ENCODE measurements around the gene ACADS. TPM values are rescaled to one million over a fixed set of nuclear protein-coding genes. Genes with fewer than 3 reads are reported as not detected.
A peak's percentile ranks its signal among the peaks of the same experiment; 100 is the strongest.

The ACADS gene
- total RNA-seq, 6 donors from 2014 or later: 24.1 to 43.1 (median 32.9) TPM

DNA sequence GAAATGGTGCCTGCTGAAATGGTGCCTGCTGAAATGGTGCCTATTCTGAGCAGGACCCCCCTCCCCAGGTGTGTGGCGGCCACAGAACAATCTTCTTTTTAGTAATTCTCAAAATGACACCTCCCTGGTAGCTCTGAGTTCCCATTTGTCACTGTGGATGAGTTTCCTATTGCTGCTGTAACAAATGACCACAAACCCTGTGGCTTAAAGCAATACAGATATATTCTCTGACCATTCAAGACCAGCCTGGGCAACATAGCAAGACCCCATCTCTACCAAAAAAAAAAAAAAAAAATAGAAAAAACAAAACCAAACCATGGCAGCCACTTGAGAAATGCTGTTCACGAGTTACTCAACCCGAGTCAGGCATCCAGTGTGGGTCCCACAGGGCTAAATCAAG is 7.9 kb downstream of the ACADS start:
- Histone ChIP-seq H3K36me3 (peaks cover 0 to 40% (median 23%) of the 10 kb centered on the region in 4 donors), H3K4me1 (no peaks in the 10 kb centered on the region), H3K27ac (no peak overlapping the region), H3K4me3 (no peak overlapping the region), H3K9me3 (no peaks in the 10 kb centered on the region), H3K27me3 (no peaks in the 10 kb centered on the region)
- DNase-seq (no peak), ATAC-seq (ENCODE audit: low FRiP score in 2 of 2) (no peak)
- WGBS, 2 donors: 89 to 91% methylated on average over 3 of the region's 3 CpGs
- TF ChIP-seq POLR2AphosphoS5 (IDR thresholded peaks at IDR 0.05) (no peak), EP300 (IDR thresholded peaks at IDR 0.05) (no peak), POLR2A (IDR thresholded peaks at IDR 0.05) (no peak)
- TF ChIP-seq, protein P1, sequence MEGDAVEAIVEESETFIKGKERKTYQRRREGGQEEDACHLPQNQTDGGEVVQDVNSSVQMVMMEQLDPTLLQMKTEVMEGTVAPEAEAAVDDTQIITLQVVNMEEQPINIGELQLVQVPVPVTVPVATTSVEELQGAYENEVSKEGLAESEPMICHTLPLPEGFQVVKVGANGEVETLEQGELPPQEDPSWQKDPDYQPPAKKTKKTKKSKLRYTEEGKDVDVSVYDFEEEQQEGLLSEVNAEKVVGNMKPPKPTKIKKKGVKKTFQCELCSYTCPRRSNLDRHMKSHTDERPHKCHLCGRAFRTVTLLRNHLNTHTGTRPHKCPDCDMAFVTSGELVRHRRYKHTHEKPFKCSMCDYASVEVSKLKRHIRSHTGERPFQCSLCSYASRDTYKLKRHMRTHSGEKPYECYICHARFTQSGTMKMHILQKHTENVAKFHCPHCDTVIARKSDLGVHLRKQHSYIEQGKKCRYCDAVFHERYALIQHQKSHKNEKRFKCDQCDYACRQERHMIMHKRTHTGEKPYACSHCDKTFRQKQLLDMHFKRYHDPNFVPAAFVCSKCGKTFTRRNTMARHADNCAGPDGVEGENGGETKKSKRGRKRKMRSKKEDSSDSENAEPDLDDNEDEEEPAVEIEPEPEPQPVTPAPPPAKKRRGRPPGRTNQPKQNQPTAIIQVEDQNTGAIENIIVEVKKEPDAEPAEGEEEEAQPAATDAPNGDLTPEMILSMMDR (IDR thresholded peaks at IDR 0.05): no peak

DNA sequence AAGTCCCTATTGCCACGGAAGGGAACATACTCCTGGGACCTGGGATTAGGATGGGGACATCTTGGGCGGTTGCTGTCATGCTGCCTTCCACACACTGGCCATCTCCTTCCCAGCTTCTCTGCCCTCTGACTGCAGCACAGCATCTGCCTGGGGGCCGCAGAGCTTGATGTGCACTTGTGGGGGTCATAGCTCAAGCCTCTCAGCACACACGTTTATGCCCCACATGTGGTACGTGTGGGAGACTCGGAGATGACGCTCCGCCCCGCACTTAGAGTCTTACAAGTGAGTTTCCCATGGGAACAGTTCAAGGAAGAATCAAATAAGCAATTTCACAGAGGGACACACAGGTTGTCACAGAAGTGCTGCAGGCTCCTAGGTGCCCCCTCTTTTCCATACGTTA is 8.6 kb downstream of the ACADS start:
- H3K4me3 ChIP-seq: no peak overlapping the region
- TF ChIP-seq, protein P1 (IDR thresholded peaks at IDR 0.05): no peak
- TF ChIP-seq EP300 (IDR thresholded peaks at IDR 0.05) (no peak), POLR2A (IDR thresholded peaks at IDR 0.05) (no peak), POLR2AphosphoS5 (IDR thresholded peaks at IDR 0.05) (no peak)
- ATAC-seq (ENCODE audit: low FRiP score in 2 of 2): no peak
- no peak overlapping the region for H3K27ac ChIP-seq
- no peaks in the 10 kb centered on the region for H3K4me1 ChIP-seq
- no peaks in the 10 kb centered on the region for H3K9me3 ChIP-seq
- no peaks in the 10 kb centered on the region for H3K27me3 ChIP-seq
- peaks cover 0 to 44% (median 26%) of the 10 kb centered on the region in 4 donors for H3K36me3 ChIP-seq
- 96% methylated on average over 10 of the region's 10 CpGs for WGBS, 2 donors
- no peak for DNase-seq

DNA sequence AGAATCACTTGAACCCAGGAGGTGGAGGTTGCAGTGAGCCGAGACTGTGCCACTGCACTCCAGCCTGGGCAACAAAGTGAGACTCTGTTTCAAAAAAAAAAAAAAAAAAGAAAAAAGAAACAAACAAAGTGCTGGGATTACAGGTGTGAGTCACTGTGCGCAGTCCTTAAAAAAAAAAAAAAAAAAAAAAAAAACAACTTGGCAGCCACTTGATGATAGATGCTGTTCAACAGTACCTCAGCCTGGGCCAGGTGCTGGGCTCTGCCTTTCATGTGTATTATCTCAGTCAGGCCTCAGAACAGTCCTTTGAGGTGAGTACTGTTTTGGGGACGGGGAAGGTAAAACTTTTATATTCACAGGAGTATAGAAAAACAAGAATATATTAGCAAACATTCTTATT is 9.6 kb downstream of the ACADS start:
- Histone ChIP-seq H3K9me3 (no peaks in the 10 kb centered on the region), H3K36me3 (peaks cover 0 to 43% (median 27%) of the 10 kb centered on the region in 4 donors), H3K27me3 (no peaks in the 10 kb centered on the region), H3K27ac (no peak overlapping the region), H3K4me1 (no peaks in the 10 kb centered on the region), H3K4me3 (no peak overlapping the region)
- DNase-seq: no peak
- 87 to 96% methylated on average over 3 of the region's 3 CpGs for WGBS, 2 donors
- no peak for ATAC-seq (ENCODE audit: low FRiP score in 2 of 2)
- TF ChIP-seq POLR2A (IDR thresholded peaks at IDR 0.05) (no peak), EP300 (IDR thresholded peaks at IDR 0.05) (no peak), POLR2AphosphoS5 (IDR thresholded peaks at IDR 0.05) (no peak)
- TF ChIP-seq, protein P1 (IDR thresholded peaks at IDR 0.05): no peak

DNA sequence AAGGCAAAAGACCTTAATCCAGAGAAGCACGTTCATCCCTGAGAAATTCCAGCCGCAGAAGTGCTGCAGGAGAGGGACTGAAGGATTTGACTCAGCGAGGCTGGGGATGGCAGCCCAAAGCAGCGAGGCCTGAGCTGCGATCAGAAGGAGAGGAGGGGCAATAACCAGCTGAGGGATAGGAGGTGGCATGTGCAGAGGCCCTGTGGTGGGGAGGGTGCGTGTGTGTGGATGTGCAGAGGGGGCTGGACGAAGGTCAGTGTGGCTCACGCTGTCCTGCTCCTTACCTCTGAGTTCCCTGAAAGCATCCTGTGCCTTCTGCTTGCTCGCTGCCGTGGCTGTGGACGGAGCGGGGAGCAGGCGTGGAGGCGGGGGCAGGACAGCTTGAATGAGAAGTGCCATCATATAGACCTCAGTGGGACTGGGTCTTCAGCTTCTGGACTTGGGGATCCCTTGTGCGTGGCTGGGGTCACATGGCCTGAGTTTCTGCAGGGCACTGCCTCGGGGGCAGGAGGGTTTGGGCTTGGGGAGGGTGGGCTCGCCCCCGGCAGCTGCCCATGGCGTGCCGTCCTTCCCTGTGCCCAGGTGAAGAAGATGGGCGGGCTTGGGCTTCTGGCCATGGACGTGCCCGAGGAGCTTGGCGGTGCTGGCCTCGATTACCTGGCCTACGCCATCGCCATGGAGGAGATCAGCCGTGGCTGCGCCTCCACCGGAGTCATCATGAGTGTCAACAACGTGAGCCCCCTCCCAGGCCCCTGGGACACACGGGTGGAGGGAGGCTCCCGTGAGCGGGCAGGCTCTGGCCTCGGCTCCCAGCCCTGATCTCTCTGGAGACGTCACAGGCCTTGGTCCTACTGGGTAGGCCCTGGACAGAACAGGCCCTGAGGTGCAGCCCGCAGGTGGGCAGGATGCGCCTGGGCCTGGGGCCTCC is 11.0 kb downstream of the ACADS start:
- DNase-seq (peak in 1 of 2 donors; percentile 74), ATAC-seq (ENCODE audit: low FRiP score in 2 of 2) (peak in 1 of 2 donors; percentile 3)
- TF ChIP-seq POLR2AphosphoS5 (IDR thresholded peaks at IDR 0.05): no peak
- TF ChIP-seq, protein P1 (IDR thresholded peaks at IDR 0.05): no peak
- no peak for TF ChIP-seq EP300 (IDR thresholded peaks at IDR 0.05)
- H3K36me3 ChIP-seq: peaks cover 0 to 38% (median 21%) of the 10 kb centered on the region in 4 donors
- 94 to 96% methylated on average over 27 to 36 of the region's 38 CpGs for WGBS, 2 donors
- no peak overlapping the region for H3K27ac ChIP-seq
- H3K4me3 ChIP-seq: no peak overlapping the region
- H3K27me3 ChIP-seq: no peaks in the 10 kb centered on the region
- H3K4me1 ChIP-seq: no peaks in the 10 kb centered on the region
- no peaks in the 10 kb centered on the region for H3K9me3 ChIP-seq

All from upper lobe of left lung (tissue), 6 donors.